ENCODE results near the gene MARCHF4. TPM values are rescaled to one million over a fixed set of nuclear protein-coding genes. Genes with fewer than 3 reads are reported as not detected.

Gene MARCHF4
- total RNA-seq, 1 donor from 2014 or later = not detected

Other genes with a start within 250 kb of the MARCHF4 start
- gene SMARCAL1, start 40.0 kb upstream of the MARCHF4 start, total RNA-seq = 9.8 TPM
- gene RPL37A, start 126.4 kb upstream of the MARCHF4 start, total RNA-seq = 1,901 TPM